ENCODE data around the gene RHEBL1. TPM values are rescaled to one million over a fixed set of nuclear protein-coding genes. Genes with fewer than 3 reads are reported as not detected.

RHEBL1 gene
- total RNA-seq, 2 donors from 2014 or later: 7.9 to 8.1 TPM

DNA sequence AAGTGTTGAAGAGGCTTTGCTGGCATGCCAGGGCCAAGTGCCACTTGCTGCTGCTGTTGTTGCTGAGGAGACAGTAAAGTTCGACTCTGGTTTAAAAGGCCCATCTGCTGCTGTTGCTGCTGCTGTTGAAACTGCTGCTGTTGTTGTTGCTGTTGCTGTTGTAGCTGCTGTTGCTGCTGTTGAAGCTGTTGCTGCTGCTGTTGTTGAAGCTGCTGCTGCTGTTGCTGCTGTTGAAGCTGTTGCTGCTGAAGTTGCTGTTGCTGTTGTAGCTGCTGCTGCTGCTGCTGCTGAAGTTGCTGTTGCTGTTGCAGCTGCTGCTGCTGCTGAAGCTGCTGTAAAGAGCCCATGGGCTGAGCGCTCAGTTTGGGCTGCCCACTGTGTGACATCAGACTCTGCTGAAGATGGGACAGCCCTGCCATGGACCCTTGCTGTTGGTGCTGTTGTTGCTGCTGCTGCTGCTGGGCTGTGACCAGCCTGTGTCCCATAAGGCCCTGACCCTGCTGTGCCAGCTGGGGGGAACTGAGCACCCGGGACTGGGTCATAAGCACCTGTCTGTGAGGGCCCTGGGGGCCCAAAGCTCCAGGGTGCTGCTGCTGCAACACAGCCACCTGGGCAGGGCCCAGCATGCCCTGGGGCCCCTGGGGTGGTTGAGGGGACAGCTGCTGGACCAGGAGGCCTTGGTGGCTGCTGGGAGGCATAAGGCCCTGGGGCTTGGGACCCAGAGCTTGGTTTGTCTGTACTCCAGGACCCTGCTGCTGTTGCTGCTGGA lies 36.9 kb downstream of the RHEBL1 start:
- H3K36me3 Mint-ChIP-seq (ENCODE audit: low read depth): peaks cover 1% of the 10 kb centered on the region
- DNase-seq (no peak), ATAC-seq (no peak)
- H3K27ac Mint-ChIP-seq: peak overlapping the region; percentile 8
- H3K27me3 Mint-ChIP-seq: no peaks in the 10 kb centered on the region
- no peak overlapping the region for H3K4me3 Mint-ChIP-seq
- no peaks in the 10 kb centered on the region for H3K9me3 ChIP-seq (ENCODE audit: control insufficient read depth, low read length, poor library complexity, severe bottlenecking)
- peaks cover 3% of the 10 kb centered on the region for H3K4me1 Mint-ChIP-seq

DNA sequence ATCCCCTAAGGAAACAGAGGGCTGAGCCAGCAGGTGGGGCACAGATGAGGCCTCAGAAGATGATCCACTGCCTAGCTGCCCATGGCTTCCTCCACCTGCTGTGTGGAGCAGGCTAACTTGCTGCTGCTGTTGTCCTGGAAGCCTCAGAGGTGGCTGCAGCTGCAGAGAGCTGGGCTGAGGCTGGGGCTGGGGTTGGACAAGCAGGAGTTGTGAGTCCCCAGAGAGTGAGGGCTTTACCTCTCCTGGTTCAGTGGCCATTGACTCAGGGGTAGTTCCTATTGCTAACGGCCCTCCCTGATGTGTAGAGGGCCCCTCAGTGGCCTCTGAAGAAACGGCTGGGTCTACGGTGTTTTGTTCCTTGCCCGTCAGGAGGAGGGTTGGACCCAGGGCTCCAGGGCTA lies 37.5 kb downstream of the RHEBL1 start:
- Mint-ChIP-seq H3K27ac (peak overlapping the region; percentile 69), H3K4me3 (no peak overlapping the region), H3K27me3 (no peaks in the 10 kb centered on the region), H3K36me3 (ENCODE audit: low read depth) (peaks cover 2% of the 10 kb centered on the region), H3K4me1 (peaks cover 3% of the 10 kb centered on the region)
- ATAC-seq (no peak), DNase-seq (no peak)
- no peaks in the 10 kb centered on the region for H3K9me3 ChIP-seq (ENCODE audit: control insufficient read depth, low read length, poor library complexity, severe bottlenecking)

DNA sequence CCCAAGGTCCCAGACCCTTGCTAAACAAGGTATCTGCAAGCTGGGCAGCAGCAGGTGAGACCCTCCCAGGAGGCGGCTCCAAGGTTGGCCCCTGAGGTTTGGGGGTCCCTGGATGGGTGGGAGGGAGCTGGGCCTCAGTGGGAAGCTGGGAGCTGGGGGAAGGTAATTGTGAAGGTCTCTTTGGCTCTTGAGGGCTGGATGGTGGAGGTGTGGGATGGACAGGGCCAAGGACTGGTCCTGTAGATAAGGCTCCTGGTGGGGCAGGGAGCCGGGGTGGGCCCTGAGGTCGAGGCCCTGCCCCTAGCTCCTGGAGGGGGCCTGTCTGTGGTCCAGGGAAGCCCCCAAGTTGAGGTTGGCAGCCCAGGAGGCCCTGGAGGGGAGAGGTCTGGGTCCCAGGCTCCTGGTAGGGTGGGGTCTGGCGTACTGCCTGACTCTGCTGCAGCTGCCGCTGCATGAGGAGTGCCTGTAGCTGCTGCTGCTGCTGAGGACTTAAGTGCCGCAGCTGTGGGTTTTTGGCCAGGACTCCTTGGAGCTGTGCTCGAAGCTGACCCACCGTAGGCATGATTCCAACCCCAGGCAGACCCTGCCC lies 38.1 kb downstream of the RHEBL1 start:
- DNase-seq: no peak
- peaks cover 5% of the 10 kb centered on the region for H3K36me3 Mint-ChIP-seq (ENCODE audit: low read depth)

DNA sequence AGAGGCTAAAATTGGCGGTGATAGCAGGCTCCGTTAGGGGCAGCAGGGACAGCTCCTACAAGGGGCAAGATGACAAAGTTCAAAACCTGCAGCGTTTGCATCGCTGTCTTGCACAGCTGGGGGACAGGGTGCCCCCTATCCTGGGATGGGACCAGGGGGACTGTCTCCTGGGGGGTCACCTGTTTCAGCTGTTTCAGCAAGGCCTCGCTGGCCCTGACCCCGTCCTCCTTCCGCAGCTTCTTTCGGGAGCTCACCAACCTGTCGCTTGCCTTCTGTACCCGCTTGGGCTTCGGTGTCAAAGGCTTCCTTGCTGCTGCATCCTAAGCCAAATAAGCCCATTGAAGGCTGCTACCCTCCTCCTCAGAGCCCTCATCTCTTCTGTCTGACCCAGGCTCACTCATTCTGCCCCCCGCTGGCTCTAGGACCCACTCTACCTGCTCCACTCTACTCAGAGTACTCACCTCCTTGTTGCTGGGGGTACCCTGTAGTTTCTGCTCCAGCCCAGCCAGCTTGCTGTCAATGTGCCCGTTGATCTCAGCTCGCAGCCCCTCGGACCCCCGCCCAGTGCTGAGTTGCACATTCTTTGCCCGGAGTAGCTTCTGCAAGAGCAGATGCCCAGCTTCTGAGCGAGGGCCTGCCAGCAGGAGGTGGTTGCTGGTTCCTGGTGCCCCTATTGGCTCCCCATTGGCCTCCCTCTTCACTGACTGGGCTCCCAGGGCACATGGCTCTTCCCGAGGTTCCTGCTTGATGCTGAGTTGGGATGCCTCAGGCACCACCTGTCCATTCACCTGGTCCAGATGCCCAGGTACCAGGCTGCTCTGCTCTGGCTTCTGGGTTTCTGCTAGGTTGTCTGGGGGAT lies 38.8 kb downstream of the RHEBL1 start:
- Mint-ChIP-seq H3K4me3 (no peak overlapping the region), H3K27me3 (no peaks in the 10 kb centered on the region), H3K4me1 (peaks cover 3% of the 10 kb centered on the region), H3K27ac (peak overlapping the region; percentile 74), H3K36me3 (ENCODE audit: low read depth) (peaks cover 5% of the 10 kb centered on the region)
- no peaks in the 10 kb centered on the region for H3K9me3 ChIP-seq (ENCODE audit: control insufficient read depth, low read length, poor library complexity, severe bottlenecking)
- DNase-seq: no peak
- no peak for ATAC-seq

More for the DNA sequence above, 38.1 kb downstream of the RHEBL1 start:
- no peak for ATAC-seq
- Mint-ChIP-seq H3K4me1 (peaks cover 3% of the 10 kb centered on the region), H3K27ac (peak overlapping the region; percentile 74), H3K27me3 (no peaks in the 10 kb centered on the region), H3K4me3 (no peak overlapping the region)
- H3K9me3 ChIP-seq (ENCODE audit: control insufficient read depth, low read length, poor library complexity, severe bottlenecking): no peaks in the 10 kb centered on the region

DNA sequence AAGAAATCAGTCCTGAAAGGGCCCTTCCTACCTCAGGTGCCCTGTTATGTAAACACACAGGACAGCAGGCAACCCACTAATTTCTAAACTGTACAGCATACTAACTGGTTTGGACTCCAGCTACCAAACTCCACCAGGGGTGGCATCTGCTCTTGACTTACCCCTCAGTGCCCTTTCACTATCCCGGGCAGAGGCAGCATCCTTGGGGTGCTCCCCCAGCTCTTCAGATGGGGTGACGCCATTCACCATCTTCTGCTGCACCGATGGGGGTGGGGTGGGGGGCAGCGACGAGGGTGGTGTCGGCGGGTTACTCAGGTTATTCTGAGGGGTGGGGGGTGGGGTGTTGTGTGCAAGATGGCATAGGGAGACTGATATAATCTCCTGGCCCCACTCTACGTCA lies 39.7 kb downstream of the RHEBL1 start:
- peaks cover 5% of the 10 kb centered on the region for H3K36me3 Mint-ChIP-seq (ENCODE audit: low read depth)
- H3K27me3 Mint-ChIP-seq: no peaks in the 10 kb centered on the region
- ATAC-seq: no peak
- no peaks in the 10 kb centered on the region for H3K9me3 ChIP-seq (ENCODE audit: control insufficient read depth, low read length, poor library complexity, severe bottlenecking)
- no peak overlapping the region for H3K4me3 Mint-ChIP-seq
- H3K4me1 Mint-ChIP-seq: peaks cover 3% of the 10 kb centered on the region
- no peak overlapping the region for H3K27ac Mint-ChIP-seq
- DNase-seq: no peak

DNA sequence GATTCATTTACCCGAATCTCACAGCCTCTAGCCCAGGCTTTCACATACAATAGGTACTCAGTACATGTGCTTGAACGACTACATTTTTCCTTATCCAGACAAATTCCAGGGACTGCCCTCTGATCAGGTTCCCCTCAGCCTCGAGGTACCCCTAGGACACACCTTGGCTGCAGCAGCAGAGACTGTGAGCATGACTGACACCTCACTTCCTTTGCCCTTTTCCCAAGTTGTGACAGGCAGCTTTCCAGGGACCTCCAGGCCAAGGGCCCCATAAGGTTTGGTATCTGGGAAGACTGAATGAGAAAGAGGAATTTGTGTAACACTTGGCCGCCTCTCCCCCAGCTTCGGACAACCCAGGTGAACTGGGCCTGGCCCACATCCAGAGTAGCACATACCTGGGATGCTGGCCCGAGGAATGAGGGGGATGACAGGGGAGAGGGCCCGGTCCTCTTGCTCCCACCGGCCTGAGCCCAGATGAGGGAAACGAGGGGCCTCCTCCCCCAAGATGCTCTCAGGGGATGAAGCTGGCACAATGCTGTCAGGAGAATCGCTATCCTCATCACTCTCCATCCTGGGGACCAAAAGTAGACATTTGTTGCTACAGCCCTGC lies 41.0 kb downstream of the RHEBL1 start:
- Mint-ChIP-seq H3K4me3 (no peak overlapping the region), H3K36me3 (ENCODE audit: low read depth) (peaks cover 5% of the 10 kb centered on the region), H3K27ac (peak overlapping the region; percentile 14), H3K4me1 (peaks cover under 1% of the 10 kb centered on the region), H3K27me3 (no peaks in the 10 kb centered on the region)
- ATAC-seq (no peak), DNase-seq (no peak)
- H3K9me3 ChIP-seq (ENCODE audit: control insufficient read depth, low read length, poor library complexity, severe bottlenecking): no peaks in the 10 kb centered on the region

DNA sequence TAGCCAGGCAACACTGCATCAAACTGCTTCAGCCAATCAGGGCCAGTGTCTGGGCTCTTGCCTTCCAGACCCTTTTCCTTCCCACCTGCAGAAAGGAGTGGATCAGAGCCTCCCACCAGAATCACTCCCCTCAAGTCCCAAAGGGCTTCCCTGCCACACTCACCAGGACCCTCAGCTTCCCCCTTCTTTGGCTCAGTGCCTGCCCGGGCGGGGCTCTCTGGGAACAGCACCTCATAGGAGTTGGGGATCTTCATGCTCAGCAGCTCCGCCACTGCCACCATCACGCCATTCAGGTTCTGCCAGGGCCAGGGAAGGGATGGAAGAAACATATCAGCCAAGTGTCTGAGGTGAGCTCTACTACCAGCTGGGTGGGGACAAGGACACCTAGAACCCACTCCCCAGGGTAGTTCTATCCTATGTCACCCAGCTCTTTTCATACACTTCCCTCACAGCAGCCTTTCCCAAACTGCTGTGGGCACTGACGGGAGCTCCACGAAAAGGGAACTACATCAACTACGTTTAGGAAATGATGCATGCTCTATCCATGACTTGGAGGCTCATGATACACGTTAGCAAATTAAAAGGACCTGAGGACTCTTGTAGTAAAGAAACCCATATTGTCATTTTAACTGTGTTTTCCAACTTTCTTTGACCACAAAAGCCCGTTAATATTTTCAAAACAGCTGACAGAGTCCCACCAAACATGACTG lies 41.8 kb downstream of the RHEBL1 start:
- Mint-ChIP-seq H3K4me1 (no peaks in the 10 kb centered on the region), H3K27me3 (no peaks in the 10 kb centered on the region), H3K27ac (peak overlapping the region; percentile 86), H3K4me3 (peak overlapping the region; percentile 5), H3K36me3 (ENCODE audit: low read depth) (peaks cover 5% of the 10 kb centered on the region)
- H3K9me3 ChIP-seq (ENCODE audit: control insufficient read depth, low read length, poor library complexity, severe bottlenecking): no peaks in the 10 kb centered on the region
- ATAC-seq (no peak), DNase-seq (no peak)

- H3K36me3 Mint-ChIP-seq (ENCODE audit: low read depth): peaks cover 10% of the 10 kb centered on the region
- H3K4me3 Mint-ChIP-seq: no peak overlapping the region
- H3K4me1 Mint-ChIP-seq: no peaks in the 10 kb centered on the region
- no peaks in the 10 kb centered on the region for H3K9me3 ChIP-seq (ENCODE audit: control insufficient read depth, low read length, poor library complexity, severe bottlenecking)
- H3K27me3 Mint-ChIP-seq: no peaks in the 10 kb centered on the region
- DNase-seq: no peak
- H3K27ac Mint-ChIP-seq: no peak overlapping the region
- no peak for ATAC-seq
Measured at GRCh38 chr12:49026678-49027480, 42.9 kb downstream of the RHEBL1 start.

- ATAC-seq: no peak
- Mint-ChIP-seq H3K27me3 (no peaks in the 10 kb centered on the region), H3K4me1 (no peaks in the 10 kb centered on the region), H3K36me3 (ENCODE audit: low read depth) (peaks cover 10% of the 10 kb centered on the region), H3K27ac (peak overlapping the region; percentile 8), H3K4me3 (no peak overlapping the region)
- DNase-seq: no peak
- no peaks in the 10 kb centered on the region for H3K9me3 ChIP-seq (ENCODE audit: control insufficient read depth, low read length, poor library complexity, severe bottlenecking)
Measured at GRCh38 chr12:49026101-49026500, 43.7 kb downstream of the RHEBL1 start.

DNA sequence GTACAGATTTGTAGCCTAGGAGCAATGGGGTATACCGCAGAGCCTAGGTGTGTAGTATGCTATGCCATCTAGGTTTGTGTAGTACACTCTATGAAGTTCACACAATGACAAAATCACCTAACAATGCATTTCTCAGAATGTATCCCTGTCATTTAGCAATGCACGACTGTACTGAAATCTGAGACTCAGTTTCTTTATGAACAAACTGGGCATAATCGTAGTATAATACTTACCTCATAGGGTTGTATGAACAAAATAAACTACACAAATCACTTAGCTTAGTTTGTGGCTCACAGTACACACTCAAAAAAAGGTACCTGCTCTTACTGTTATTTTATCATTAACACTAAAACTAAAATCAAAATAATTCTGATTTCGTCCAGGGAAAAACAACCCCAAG lies 44.3 kb downstream of the RHEBL1 start:
- Mint-ChIP-seq H3K27ac (peak overlapping the region; percentile 83), H3K4me3 (no peak overlapping the region)

GRCh38 chr12:49024543-49024942 lies 45.2 kb downstream of the RHEBL1 start:
- Mint-ChIP-seq H3K4me3 (no peak overlapping the region), H3K4me1 (peaks cover 3% of the 10 kb centered on the region), H3K27me3 (no peaks in the 10 kb centered on the region), H3K27ac (peak overlapping the region; percentile 83), H3K36me3 (ENCODE audit: low read depth) (peaks cover 13% of the 10 kb centered on the region)
- H3K9me3 ChIP-seq (ENCODE audit: control insufficient read depth, low read length, poor library complexity, severe bottlenecking): no peaks in the 10 kb centered on the region
- DNase-seq (no peak), ATAC-seq (no peak)

More for the DNA sequence above, 44.3 kb downstream of the RHEBL1 start:
- DNase-seq (no peak), ATAC-seq (no peak)
- Mint-ChIP-seq H3K36me3 (ENCODE audit: low read depth) (peaks cover 13% of the 10 kb centered on the region), H3K4me1 (no peaks in the 10 kb centered on the region), H3K27me3 (no peaks in the 10 kb centered on the region)
- no peaks in the 10 kb centered on the region for H3K9me3 ChIP-seq (ENCODE audit: control insufficient read depth, low read length, poor library complexity, severe bottlenecking)

GRCh38 chr12:49023812-49024211 lies 46.0 kb downstream of the RHEBL1 start:
- H3K36me3 Mint-ChIP-seq (ENCODE audit: low read depth): peaks cover 13% of the 10 kb centered on the region
- no peaks in the 10 kb centered on the region for H3K9me3 ChIP-seq (ENCODE audit: control insufficient read depth, low read length, poor library complexity, severe bottlenecking)
- no peaks in the 10 kb centered on the region for H3K27me3 Mint-ChIP-seq
- no peak overlapping the region for H3K4me3 Mint-ChIP-seq
- ATAC-seq (no peak), DNase-seq (no peak)
- peak overlapping the region; percentile 91 for H3K27ac Mint-ChIP-seq
- peaks cover 9% of the 10 kb centered on the region for H3K4me1 Mint-ChIP-seq

Data from T-helper 17 cell (primary cell).